ENCODE measurements around the gene LXN. TPM values are rescaled to one million over a fixed set of nuclear protein-coding genes. Genes with fewer than 3 reads are reported as not detected.
"Not testable (repeated sequence)": the region's sequence is repeated elsewhere in the genome, so short reads cannot be mapped to it uniquely, and the experiment has no call there.

LXN gene
- total RNA-seq, 2 donors from 2014 or later = 3.3 to 14.0 TPM

DNA sequence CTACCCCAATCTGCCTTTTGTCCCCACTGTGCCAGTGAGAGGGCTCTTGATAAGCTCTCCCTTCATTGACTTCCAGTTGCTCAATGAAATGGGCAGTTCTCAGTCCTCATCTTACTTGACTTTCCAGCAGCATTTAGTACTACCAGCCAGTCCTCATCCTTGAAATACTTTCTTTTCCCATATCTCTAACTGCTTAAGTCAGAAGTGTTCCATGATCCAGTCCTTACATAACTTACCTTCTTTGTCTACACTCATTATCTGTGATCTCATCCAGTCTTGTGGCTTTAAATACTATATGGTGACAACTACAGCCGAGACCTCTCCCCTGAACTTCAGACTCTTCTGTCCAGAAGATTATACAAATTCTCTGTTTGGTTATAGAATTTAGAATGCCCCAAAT, 31.1 kb upstream of the LXN start:
- Histone ChIP-seq H3K36me3 (replicated peaks in 1 of 2; ENCODE audit: insufficient read depth in 1 of 2, low read depth in 2 of 2) (no peaks in the 10 kb centered on the region), H3K4me1 (no peaks in the 10 kb centered on the region), H3K27me3 (no peaks in the 10 kb centered on the region), H3K4me3 (no peak overlapping the region), H3K9me3 (no peaks in the 10 kb centered on the region), H3K27ac (no peak overlapping the region)
- ATAC-seq (no peak), DNase-seq (no peak)
- 92 to 100% methylated on average over 1 of the region's 1 CpG for WGBS, 2 donors
- intact Hi-C loops (cut with DNase I) = no loop called here
- TF ChIP-seq POLR2A (IDR thresholded peaks at IDR 0.05) = no peak
- TF ChIP-seq, protein P1, sequence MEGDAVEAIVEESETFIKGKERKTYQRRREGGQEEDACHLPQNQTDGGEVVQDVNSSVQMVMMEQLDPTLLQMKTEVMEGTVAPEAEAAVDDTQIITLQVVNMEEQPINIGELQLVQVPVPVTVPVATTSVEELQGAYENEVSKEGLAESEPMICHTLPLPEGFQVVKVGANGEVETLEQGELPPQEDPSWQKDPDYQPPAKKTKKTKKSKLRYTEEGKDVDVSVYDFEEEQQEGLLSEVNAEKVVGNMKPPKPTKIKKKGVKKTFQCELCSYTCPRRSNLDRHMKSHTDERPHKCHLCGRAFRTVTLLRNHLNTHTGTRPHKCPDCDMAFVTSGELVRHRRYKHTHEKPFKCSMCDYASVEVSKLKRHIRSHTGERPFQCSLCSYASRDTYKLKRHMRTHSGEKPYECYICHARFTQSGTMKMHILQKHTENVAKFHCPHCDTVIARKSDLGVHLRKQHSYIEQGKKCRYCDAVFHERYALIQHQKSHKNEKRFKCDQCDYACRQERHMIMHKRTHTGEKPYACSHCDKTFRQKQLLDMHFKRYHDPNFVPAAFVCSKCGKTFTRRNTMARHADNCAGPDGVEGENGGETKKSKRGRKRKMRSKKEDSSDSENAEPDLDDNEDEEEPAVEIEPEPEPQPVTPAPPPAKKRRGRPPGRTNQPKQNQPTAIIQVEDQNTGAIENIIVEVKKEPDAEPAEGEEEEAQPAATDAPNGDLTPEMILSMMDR (IDR thresholded peaks at IDR 0.05) = no peak

DNA sequence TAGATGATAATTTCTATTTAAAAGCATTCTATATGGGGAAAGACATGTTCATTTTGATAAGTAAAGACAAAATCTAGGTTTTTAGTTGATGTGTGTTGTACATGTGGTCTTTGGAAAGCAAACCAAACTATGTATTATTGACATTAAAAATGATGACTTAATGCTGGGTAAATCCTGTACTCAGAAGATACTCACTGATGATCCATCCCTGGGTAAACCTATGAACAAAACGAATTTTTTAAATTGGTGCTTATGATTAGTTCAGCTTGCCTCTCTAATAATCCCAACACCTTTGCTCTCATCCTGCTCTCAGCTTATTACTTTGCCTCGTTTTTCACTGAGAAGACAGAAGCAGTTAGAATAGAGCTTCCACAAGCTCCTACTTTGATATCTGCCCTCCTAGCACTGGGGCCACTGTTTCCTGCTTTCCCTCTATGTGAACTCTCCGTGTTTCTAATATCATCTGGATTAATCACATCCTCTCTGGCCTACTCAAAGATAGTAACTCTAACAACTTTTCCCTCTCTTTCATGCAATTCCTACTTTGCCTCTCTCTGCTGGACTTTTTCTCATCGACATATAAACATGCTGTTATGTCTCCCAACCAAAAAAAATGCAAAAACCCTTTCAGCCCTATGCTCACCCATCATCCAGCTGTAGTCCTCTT, 30.5 kb upstream of the LXN start:
- Histone ChIP-seq H3K9me3 (no peaks in the 10 kb centered on the region), H3K4me1 (no peaks in the 10 kb centered on the region), H3K36me3 (replicated peaks in 1 of 2; ENCODE audit: insufficient read depth in 1 of 2, low read depth in 2 of 2) (no peaks in the 10 kb centered on the region), H3K27me3 (no peaks in the 10 kb centered on the region), H3K4me3 (no peak overlapping the region), H3K27ac (no peak overlapping the region)
- TF ChIP-seq POLR2A (IDR thresholded peaks at IDR 0.05) = no peak
- TF ChIP-seq, protein P1 (IDR thresholded peaks at IDR 0.05) = no peak
- ATAC-seq = no peak
- WGBS, 2 donors = 69 to 86% methylated on average over 4 of the region's 4 CpGs
- intact Hi-C loops (cut with DNase I) = no loop called here
- DNase-seq = no peak

DNA sequence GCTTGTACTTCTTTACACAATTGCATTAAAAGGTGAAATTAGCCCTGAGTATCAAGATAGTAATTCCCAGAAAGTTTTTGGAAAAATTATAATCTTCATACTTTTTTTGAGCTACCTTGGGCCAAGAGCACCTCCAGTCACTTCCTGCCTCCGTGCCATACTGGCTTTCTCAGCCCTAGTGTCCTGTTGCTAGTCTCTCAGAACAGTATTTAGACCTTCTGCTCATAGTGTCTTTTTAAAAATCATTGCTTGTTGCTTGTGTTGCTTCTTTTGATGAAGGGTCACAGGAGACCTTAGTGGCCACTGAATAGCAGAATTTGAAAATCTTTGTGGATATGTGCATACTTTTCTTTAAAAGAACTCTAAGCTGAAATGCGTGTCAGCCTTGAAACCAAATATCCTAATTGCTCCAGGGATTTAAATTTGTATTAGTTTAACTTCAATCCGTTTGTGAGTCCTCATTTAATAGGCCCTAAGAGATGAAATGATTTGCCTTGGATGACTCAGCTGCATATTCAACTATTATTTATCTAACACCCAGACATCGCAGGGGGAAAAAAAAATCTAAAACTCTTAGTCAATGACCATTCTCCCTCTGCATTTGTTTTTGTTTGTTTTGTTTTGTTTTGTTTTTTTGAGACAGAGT, 29.1 kb upstream of the LXN start:
- H3K36me3 ChIP-seq (replicated peaks in 1 of 2; ENCODE audit: insufficient read depth in 1 of 2, low read depth in 2 of 2) = no peaks in the 10 kb centered on the region
- H3K27ac ChIP-seq = no peak overlapping the region
- no peaks in the 10 kb centered on the region for H3K4me1 ChIP-seq
- DNase-seq (no peak), ATAC-seq (no peak)
- TF ChIP-seq POLR2A (IDR thresholded peaks at IDR 0.05) = no peak
- TF ChIP-seq, protein P1 (IDR thresholded peaks at IDR 0.05) = no peak
- no peaks in the 10 kb centered on the region for H3K9me3 ChIP-seq
- H3K27me3 ChIP-seq = no peaks in the 10 kb centered on the region
- no peak overlapping the region for H3K4me3 ChIP-seq
- 86% methylated on average over 4 of the region's 4 CpGs for WGBS, 2 donors
- intact Hi-C loops (cut with DNase I) = no loop called here

DNA sequence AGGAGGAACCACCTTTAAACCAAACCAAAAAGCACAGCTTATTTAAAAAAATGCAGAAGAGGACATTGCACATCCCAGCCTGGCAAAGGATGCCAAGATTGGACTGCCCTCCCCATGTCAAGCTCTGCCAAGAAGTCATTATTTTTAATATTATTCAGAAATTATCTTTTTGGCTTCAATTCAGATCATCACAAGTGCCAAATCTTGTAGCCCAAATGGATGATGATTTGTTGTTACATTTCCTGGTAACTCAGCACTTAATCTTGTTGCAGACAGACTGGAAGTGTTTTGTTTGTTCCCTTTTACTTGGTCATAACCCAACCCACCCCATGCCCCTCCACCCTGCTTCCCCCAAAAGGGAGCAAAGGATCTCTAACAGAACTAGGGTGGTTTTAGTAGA, 28.1 kb upstream of the LXN start:
- Histone ChIP-seq H3K4me1 (no peaks in the 10 kb centered on the region), H3K9me3 (no peaks in the 10 kb centered on the region), H3K27me3 (no peaks in the 10 kb centered on the region), H3K4me3 (no peak overlapping the region), H3K27ac (no peak overlapping the region), H3K36me3 (replicated peaks in 1 of 2; ENCODE audit: insufficient read depth in 1 of 2, low read depth in 2 of 2) (no peaks in the 10 kb centered on the region)
- no peak for TF ChIP-seq POLR2A (IDR thresholded peaks at IDR 0.05)
- TF ChIP-seq, protein P1 (IDR thresholded peaks at IDR 0.05) = no peak
- intact Hi-C loops (cut with DNase I) = no loop called here
- ATAC-seq = no peak
- no peak for DNase-seq

DNA sequence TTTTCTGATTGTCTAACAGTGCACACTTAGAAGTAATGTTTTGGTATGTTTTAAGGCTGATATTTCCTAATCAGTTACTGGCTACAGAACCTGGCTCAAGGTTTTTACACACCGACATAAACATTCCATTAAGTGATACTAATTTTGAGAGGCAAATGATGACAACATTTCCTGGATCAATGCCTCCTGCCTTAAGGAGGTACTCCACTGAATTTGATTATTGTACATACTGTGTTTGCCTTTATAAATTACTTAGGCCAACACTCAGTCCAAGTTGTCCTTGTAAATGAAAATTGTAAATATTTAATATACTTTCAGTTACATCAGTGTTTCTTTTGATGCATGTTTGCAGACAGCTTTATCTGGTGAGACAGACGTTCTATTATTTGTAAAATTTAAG, 24.2 kb upstream of the LXN start:
- ATAC-seq (no peak), DNase-seq (no peak)
- 18 to 20% methylated on average over 2 of the region's 2 CpGs for WGBS, 2 donors

DNA sequence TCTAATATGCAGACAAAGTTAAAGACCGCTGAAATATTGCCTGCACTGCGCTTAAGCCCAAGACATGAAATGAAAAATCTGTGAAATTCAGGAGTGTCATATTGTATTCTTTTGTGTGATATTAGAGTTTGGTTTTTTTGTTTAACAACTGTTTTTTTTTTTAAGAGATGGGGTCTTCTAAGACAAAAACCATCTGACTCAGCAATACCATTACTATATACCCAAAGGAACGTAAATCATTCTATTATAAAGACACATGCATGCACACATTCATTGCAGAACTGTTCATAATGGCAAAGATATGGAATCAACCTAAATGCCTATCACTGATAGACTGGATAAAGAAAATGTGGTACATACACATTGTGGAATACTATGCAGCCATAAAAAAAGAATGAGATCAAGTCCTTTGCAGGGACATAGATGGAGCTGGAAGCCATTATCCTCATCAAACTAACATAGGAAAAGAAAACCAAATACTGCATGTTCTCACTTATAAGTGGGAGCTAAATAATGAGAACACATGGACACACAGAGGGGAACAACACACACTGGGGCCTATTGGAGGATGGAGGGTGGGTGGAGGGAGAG, 21.5 kb upstream of the LXN start:
- ATAC-seq; H3K4me1 ChIP-seq; DNase-seq; H3K27ac ChIP-seq; H3K4me3 ChIP-seq; intact Hi-C loops (cut with DNase I); H3K27me3 ChIP-seq; H3K9me3 ChIP-seq; H3K36me3 ChIP-seq (replicated peaks in 1 of 2; ENCODE audit: insufficient read depth in 1 of 2, low read depth in 2 of 2): not testable (repeated sequence)
- WGBS, 2 donors = 32 to 100% methylated on average over 3 of the region's 3 CpGs

More for the DNA sequence above, 24.2 kb upstream of the LXN start:
- Histone ChIP-seq H3K27ac (no peak overlapping the region), H3K4me3 (no peak overlapping the region), H3K27me3 (no peaks in the 10 kb centered on the region), H3K36me3 (replicated peaks in 1 of 2; ENCODE audit: insufficient read depth in 1 of 2, low read depth in 2 of 2) (peaks cover 0 to 4% of the 10 kb centered on the region in 2 donors), H3K9me3 (no peaks in the 10 kb centered on the region), H3K4me1 (no peaks in the 10 kb centered on the region)
- TF ChIP-seq POLR2A (IDR thresholded peaks at IDR 0.05) = no peak
- TF ChIP-seq, protein P1 (IDR thresholded peaks at IDR 0.05) = no peak
- intact Hi-C loops (cut with DNase I) = no loop called here

Data from body of pancreas (tissue), 4 donors.